Activated T-cell treated with anti-CD3 and anti-CD28 coated beads, Interleukin-2, amount 50 U/mL, for 72 hours (primary cell): Measurements from ENCODE around the gene SMIM5. TPM values are rescaled to one million over a fixed set of nuclear protein-coding genes. Genes with fewer than 3 reads are reported as not detected.

Experiments
- ATAC-seq, 2 donors: fragments of 150-1000 bp; cut with Tn5 transposase; replicated peaks in 1 of 2; 2 replicates each; pipeline ENCODE4 v1.10.0; 2021; ENCODE audit warnings: moderate library complexity in 2 of 2, mild to moderate bottlenecking in 1 of 2
- DNase-seq, 2 donors: peaks; one replicate each; pipeline ENCODE4 v3.0.0; 2021 to 2022; ENCODE audit warnings: mixed read lengths in 1 of 2
- H3K27ac Mint-ChIP-seq: one replicate; pipeline ENCODE4 v1.8.0; 2022; ENCODE audit warnings: mild to moderate bottlenecking, moderate library complexity, mixed read lengths
- H3K27me3 Mint-ChIP-seq: one replicate; pipeline ENCODE4 v1.8.0; 2022; ENCODE audit warnings: low read depth, mixed read lengths
- H3K36me3 Mint-ChIP-seq, 2 donors: one replicate each; pipeline ENCODE4 v1.8.0; 2022; ENCODE audit warnings: mixed read lengths in 2 of 2, mild to moderate bottlenecking in 1 of 2; ENCODE audit not compliant: insufficient read depth in 2 of 2
- H3K4me1 Mint-ChIP-seq: one replicate; pipeline ENCODE4 v1.8.0; 2022; ENCODE audit warnings: low read depth, mixed read lengths
- H3K4me3 Mint-ChIP-seq, 2 donors: one replicate each; pipeline ENCODE4 v1.8.0; 2022; ENCODE audit warnings: mild to moderate bottlenecking in 2 of 2, mixed read lengths in 2 of 2, moderate library complexity in 2 of 2
- H3K9me3 Mint-ChIP-seq, 2 donors: one replicate each; pipeline ENCODE4 v1.8.0; 2022; ENCODE audit warnings: mixed read lengths in 2 of 2
- total RNA-seq, 2 donors: library from RNA; stranded (reverse); gene quantifications; one replicate each; pipeline ENCODE4 v1.2.3, GENCODE V29; 2022

SMIM5 gene
- total RNA-seq, 2 donors from 2014 or later, result 1.4 to 2.4 TPM

- Mint-ChIP-seq H3K9me3 (no peaks in the 10 kb centered on the region), H3K27me3 (no peaks in the 10 kb centered on the region), H3K36me3 (no peaks in the 10 kb centered on the region), H3K4me3 (no peak overlapping the region), H3K4me1 (no peaks in the 10 kb centered on the region), H3K27ac (no peak overlapping the region)
- ATAC-seq (no peak), DNase-seq (no peak)
These were observed 21.3 kb upstream of the SMIM5 start for GRCh38 chr17:75611851-75612429.

GRCh38 chr17:75612906-75613626 is 20.2 kb upstream of the SMIM5 start:
- H3K9me3 Mint-ChIP-seq, result no peaks in the 10 kb centered on the region
- no peaks in the 10 kb centered on the region for H3K27me3 Mint-ChIP-seq
- DNase-seq (no peak), ATAC-seq (no peak)
- no peaks in the 10 kb centered on the region for H3K4me1 Mint-ChIP-seq
- no peak overlapping the region for H3K27ac Mint-ChIP-seq
- no peaks in the 10 kb centered on the region for H3K36me3 Mint-ChIP-seq
- no peak overlapping the region for H3K4me3 Mint-ChIP-seq

GRCh38 chr17:75614006-75614405 is 19.2 kb upstream of the SMIM5 start:
- Mint-ChIP-seq H3K4me1 (no peaks in the 10 kb centered on the region), H3K4me3 (no peak overlapping the region), H3K36me3 (no peaks in the 10 kb centered on the region), H3K9me3 (no peaks in the 10 kb centered on the region), H3K27ac (no peak overlapping the region), H3K27me3 (no peaks in the 10 kb centered on the region)
- no peak for DNase-seq
- no peak for ATAC-seq

GRCh38 chr17:75614556-75615270 is 18.5 kb upstream of the SMIM5 start:
- no peak for DNase-seq
- Mint-ChIP-seq H3K9me3 (no peaks in the 10 kb centered on the region), H3K4me3 (no peak overlapping the region), H3K4me1 (no peaks in the 10 kb centered on the region), H3K27me3 (no peaks in the 10 kb centered on the region), H3K27ac (no peak overlapping the region), H3K36me3 (no peaks in the 10 kb centered on the region)
- no peak for ATAC-seq

GRCh38 chr17:75615301-75615700 is 17.9 kb upstream of the SMIM5 start:
- H3K27me3 Mint-ChIP-seq, result no peaks in the 10 kb centered on the region
- H3K4me3 Mint-ChIP-seq, result no peak overlapping the region
- no peaks in the 10 kb centered on the region for H3K4me1 Mint-ChIP-seq

GRCh38 chr17:75616521-75617122 is 16.6 kb upstream of the SMIM5 start:
- H3K27ac Mint-ChIP-seq, result no peak overlapping the region
- H3K9me3 Mint-ChIP-seq, result no peaks in the 10 kb centered on the region
- no peak for ATAC-seq
- no peaks in the 10 kb centered on the region for H3K27me3 Mint-ChIP-seq
- H3K4me3 Mint-ChIP-seq, result no peak overlapping the region
- no peaks in the 10 kb centered on the region for H3K36me3 Mint-ChIP-seq
- no peak for DNase-seq
- no peaks in the 10 kb centered on the region for H3K4me1 Mint-ChIP-seq

More at GRCh38 chr17:75615301-75615700, 17.9 kb upstream of the SMIM5 start:
- H3K27ac Mint-ChIP-seq, result no peak overlapping the region
- ATAC-seq, result no peak
- no peaks in the 10 kb centered on the region for H3K36me3 Mint-ChIP-seq
- DNase-seq, result no peak
- H3K9me3 Mint-ChIP-seq, result no peaks in the 10 kb centered on the region

- ATAC-seq (no peak), DNase-seq (no peak)
- H3K27me3 Mint-ChIP-seq, result no peaks in the 10 kb centered on the region
- no peaks in the 10 kb centered on the region for H3K36me3 Mint-ChIP-seq
- H3K9me3 Mint-ChIP-seq, result no peaks in the 10 kb centered on the region
- no peaks in the 10 kb centered on the region for H3K4me1 Mint-ChIP-seq
- H3K4me3 Mint-ChIP-seq, result no peak overlapping the region
- no peak overlapping the region for H3K27ac Mint-ChIP-seq
These were observed 16.0 kb upstream of the SMIM5 start for GRCh38 chr17:75617218-75617617.

GRCh38 chr17:75617675-75618074 is 15.6 kb upstream of the SMIM5 start:
- ATAC-seq (no peak), DNase-seq (no peak)
- H3K27me3 Mint-ChIP-seq, result no peaks in the 10 kb centered on the region
- H3K4me3 Mint-ChIP-seq, result no peak overlapping the region
- no peaks in the 10 kb centered on the region for H3K9me3 Mint-ChIP-seq
- H3K27ac Mint-ChIP-seq, result no peak overlapping the region
- H3K36me3 Mint-ChIP-seq, result no peaks in the 10 kb centered on the region
- no peaks in the 10 kb centered on the region for H3K4me1 Mint-ChIP-seq

- no peaks in the 10 kb centered on the region for H3K27me3 Mint-ChIP-seq
- H3K4me1 Mint-ChIP-seq, result no peaks in the 10 kb centered on the region
- H3K27ac Mint-ChIP-seq, result no peak overlapping the region
- DNase-seq (peak; percentile 13 to 44), ATAC-seq (peak; percentile 15 to 32)
- no peaks in the 10 kb centered on the region for H3K9me3 Mint-ChIP-seq
- H3K4me3 Mint-ChIP-seq, result no peak overlapping the region
- H3K36me3 Mint-ChIP-seq, result no peaks in the 10 kb centered on the region
These were observed 13.5 kb upstream of the SMIM5 start for GRCh38 chr17:75619506-75620431.

- Mint-ChIP-seq H3K4me3 (no peak overlapping the region), H3K27me3 (no peaks in the 10 kb centered on the region), H3K9me3 (no peaks in the 10 kb centered on the region), H3K27ac (no peak overlapping the region), H3K36me3 (no peaks in the 10 kb centered on the region), H3K4me1 (no peaks in the 10 kb centered on the region)
- ATAC-seq, result no peak
- no peak for DNase-seq
These were observed 11.7 kb upstream of the SMIM5 start for GRCh38 chr17:75621489-75621888.

GRCh38 chr17:75622076-75622475 is 11.2 kb upstream of the SMIM5 start:
- Mint-ChIP-seq H3K4me1 (no peaks in the 10 kb centered on the region), H3K27me3 (no peaks in the 10 kb centered on the region), H3K4me3 (no peak overlapping the region), H3K36me3 (no peaks in the 10 kb centered on the region), H3K27ac (no peak overlapping the region), H3K9me3 (no peaks in the 10 kb centered on the region)
- DNase-seq (no peak), ATAC-seq (no peak)

- DNase-seq (no peak), ATAC-seq (no peak)
- Mint-ChIP-seq H3K27ac (no peak overlapping the region), H3K36me3 (no peaks in the 10 kb centered on the region), H3K4me3 (no peak overlapping the region), H3K9me3 (no peaks in the 10 kb centered on the region), H3K27me3 (no peaks in the 10 kb centered on the region), H3K4me1 (no peaks in the 10 kb centered on the region)
These were observed 10.4 kb upstream of the SMIM5 start for GRCh38 chr17:75622771-75623273.
